HUES48 (cell line): ENCODE measurements around the gene CRIP3.

Experiments
- H3K27ac ChIP-seq: one replicate; pipeline ENCODE4 v1.7.0; 2013; ENCODE audit warnings: low read depth, low read length, inconsistent platforms
- H3K27me3 ChIP-seq: 2 replicates; pipeline ENCODE4 v1.6.1; 2013; ENCODE audit warnings: mild to moderate bottlenecking, low read length; ENCODE audit not compliant: control insufficient read depth, insufficient read depth
- H3K36me3 ChIP-seq: 2 replicates; pipeline ENCODE4 v1.6.1; 2013; ENCODE audit warnings: low read length; ENCODE audit not compliant: control insufficient read depth, insufficient read depth
- H3K4me1 ChIP-seq: 2 replicates; pipeline ENCODE4 v1.6.1; 2013; ENCODE audit warnings: mild to moderate bottlenecking, low read length; ENCODE audit not compliant: control insufficient read depth, insufficient read depth
- H3K4me3 ChIP-seq: 2 replicates; pipeline ENCODE4 v1.5.1; 2013; ENCODE audit warnings: mild to moderate bottlenecking, low read depth, low read length
- H3K9ac ChIP-seq: 2 replicates; pipeline ENCODE4 v1.6.1; 2013; ENCODE audit warnings: mild to moderate bottlenecking, low read depth, low read length, moderate library complexity
- H3K9me3 ChIP-seq: 2 replicates; pipeline ENCODE4 v1.6.1; 2013; ENCODE audit warnings: low read length; ENCODE audit not compliant: control insufficient read depth, insufficient read depth

The CRIP3 gene

GRCh38 chr6:43334466-43335095 is 26.0 kb upstream of the CRIP3 start:
- H3K27ac ChIP-seq: no peak overlapping the region
- no peaks in the 10 kb centered on the region for H3K9me3 ChIP-seq
- H3K9ac ChIP-seq: no peak overlapping the region
- no peak overlapping the region for H3K4me3 ChIP-seq
- peaks cover 6% of the 10 kb centered on the region for H3K4me1 ChIP-seq
- H3K36me3 ChIP-seq: peaks cover 18% of the 10 kb centered on the region
- H3K27me3 ChIP-seq: no peaks in the 10 kb centered on the region

- Histone ChIP-seq H3K4me1 (peaks cover 6% of the 10 kb centered on the region), H3K9me3 (no peaks in the 10 kb centered on the region), H3K27ac (no peak overlapping the region), H3K4me3 (no peak overlapping the region), H3K9ac (no peak overlapping the region), H3K27me3 (no peaks in the 10 kb centered on the region), H3K36me3 (no peaks in the 10 kb centered on the region)
Measured at GRCh38 chr6:43331891-43332290, 23.3 kb upstream of the CRIP3 start.

GRCh38 chr6:43331470-43331869 is 22.8 kb upstream of the CRIP3 start:
- no peak overlapping the region for H3K27ac ChIP-seq
- H3K4me1 ChIP-seq: peaks cover 4% of the 10 kb centered on the region
- no peak overlapping the region for H3K9ac ChIP-seq
- no peaks in the 10 kb centered on the region for H3K27me3 ChIP-seq
- H3K9me3 ChIP-seq: no peaks in the 10 kb centered on the region
- no peaks in the 10 kb centered on the region for H3K36me3 ChIP-seq
- H3K4me3 ChIP-seq: no peak overlapping the region

GRCh38 chr6:43328528-43328927 is 19.9 kb upstream of the CRIP3 start:
- H3K9ac ChIP-seq: no peak overlapping the region

GRCh38 chr6:43325876-43326275 is 17.2 kb upstream of the CRIP3 start:
- no peaks in the 10 kb centered on the region for H3K9me3 ChIP-seq
- no peaks in the 10 kb centered on the region for H3K36me3 ChIP-seq
- H3K27ac ChIP-seq: no peak overlapping the region
- H3K4me1 ChIP-seq: no peaks in the 10 kb centered on the region
- no peaks in the 10 kb centered on the region for H3K27me3 ChIP-seq
- H3K9ac ChIP-seq: no peak overlapping the region
- H3K4me3 ChIP-seq: no peak overlapping the region

More at GRCh38 chr6:43328528-43328927, 19.9 kb upstream of the CRIP3 start:
- Histone ChIP-seq H3K4me1 (no peaks in the 10 kb centered on the region), H3K36me3 (no peaks in the 10 kb centered on the region), H3K27me3 (no peaks in the 10 kb centered on the region), H3K9me3 (no peaks in the 10 kb centered on the region), H3K27ac (no peak overlapping the region), H3K4me3 (no peak overlapping the region)

GRCh38 chr6:43318011-43318410 is 9.4 kb upstream of the CRIP3 start:
- Histone ChIP-seq H3K36me3 (no peaks in the 10 kb centered on the region), H3K4me3 (no peak overlapping the region), H3K4me1 (peaks cover 12% of the 10 kb centered on the region; the same call in 1 of the 2 replicates), H3K9me3 (no peaks in the 10 kb centered on the region), H3K27me3 (no peaks in the 10 kb centered on the region), H3K9ac (no peak overlapping the region), H3K27ac (no peak overlapping the region)

- H3K4me1 ChIP-seq: peaks cover 17% of the 10 kb centered on the region
Measured at GRCh38 chr6:43313813-43314212, 5.2 kb upstream of the CRIP3 start.

GRCh38 chr6:43311666-43312065 is 3.0 kb upstream of the CRIP3 start:
- Histone ChIP-seq H3K9ac (no peak overlapping the region), H3K27ac (no peak overlapping the region), H3K27me3 (no peaks in the 10 kb centered on the region; the same call in 1 of the 2 replicates), H3K9me3 (no peaks in the 10 kb centered on the region), H3K36me3 (no peaks in the 10 kb centered on the region), H3K4me1 (peaks cover 5% of the 10 kb centered on the region), H3K4me3 (no peak overlapping the region)

More at GRCh38 chr6:43313813-43314212, 5.2 kb upstream of the CRIP3 start:
- H3K36me3 ChIP-seq: no peaks in the 10 kb centered on the region
- H3K9me3 ChIP-seq: no peaks in the 10 kb centered on the region
- no peaks in the 10 kb centered on the region; the same call in 1 of the 2 replicates for H3K27me3 ChIP-seq
- H3K27ac ChIP-seq: no peak overlapping the region
- no peak overlapping the region for H3K4me3 ChIP-seq
- no peak overlapping the region for H3K9ac ChIP-seq

- Histone ChIP-seq H3K4me3 (no peak overlapping the region), H3K9me3 (no peaks in the 10 kb centered on the region), H3K36me3 (no peaks in the 10 kb centered on the region), H3K27me3 (no peaks in the 10 kb centered on the region; the same call in 1 of the 2 replicates), H3K4me1 (peaks cover 5% of the 10 kb centered on the region), H3K27ac (no peak overlapping the region), H3K9ac (no peak overlapping the region)
Measured at GRCh38 chr6:43310624-43311023, 2.0 kb upstream of the CRIP3 start.

- Histone ChIP-seq H3K4me3 (no peak overlapping the region), H3K4me1 (peaks cover 5% of the 10 kb centered on the region), H3K9me3 (no peaks in the 10 kb centered on the region), H3K36me3 (no peaks in the 10 kb centered on the region), H3K27ac (no peak overlapping the region), H3K9ac (no peak overlapping the region), H3K27me3 (no peaks in the 10 kb centered on the region; the same call in 1 of the 2 replicates)
Measured at GRCh38 chr6:43310134-43310533, 1.5 kb upstream of the CRIP3 start.

- 0 out of 2 replicates have a peak overlapping the region, but pooled peaks have one; percentile 30 for H3K9ac ChIP-seq
- H3K4me3 ChIP-seq: peak overlapping the region; percentile 63
- H3K4me1 ChIP-seq: peaks cover 5% of the 10 kb centered on the region
- no peaks in the 10 kb centered on the region for H3K9me3 ChIP-seq
- no peaks in the 10 kb centered on the region for H3K36me3 ChIP-seq
- H3K27me3 ChIP-seq: no peaks in the 10 kb centered on the region; the same call in 1 of the 2 replicates
- no peak overlapping the region for H3K27ac ChIP-seq
Measured at GRCh38 chr6:43308990-43309477, 408 bp upstream of the CRIP3 start.
